GM18907 (cell line): ENCODE results near the gene NDRG3.
"Not testable (repeated sequence)": the region's sequence is repeated elsewhere in the genome, so short reads cannot be mapped to it uniquely, and the experiment has no call there.

Experiments used
- ATAC-seq: cut with Tn5 transposase; IDR thresholded peaks from one replicate; pipeline ENCODE4 v1.9.1; 2021; ENCODE audit warnings: mild to moderate bottlenecking, moderate library complexity; ENCODE audit not compliant: unreplicated experiment

The NDRG3 gene

DNA sequence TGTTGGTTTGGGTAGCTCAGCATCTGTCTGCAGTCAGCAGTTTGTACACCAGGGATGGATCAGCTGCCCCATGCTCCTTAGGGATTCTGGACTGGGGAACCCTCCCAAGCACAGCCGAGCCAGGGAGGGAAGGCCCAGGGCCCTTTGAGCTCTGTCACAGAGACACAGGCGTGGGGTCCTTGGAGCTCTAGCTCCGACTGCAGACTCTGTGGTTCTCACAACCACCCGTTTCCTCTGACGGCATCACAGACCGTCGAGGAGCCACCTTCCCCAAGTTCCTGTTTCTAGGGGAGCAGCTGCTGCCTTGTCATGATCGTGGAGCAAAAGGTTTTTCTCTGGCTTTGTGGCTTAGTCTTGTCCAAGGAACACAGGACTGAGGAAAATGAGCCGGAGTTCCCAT lies 99.9 kb downstream of the NDRG3 start, which contains the start of gene SLA2:
TSS of gene SLA2 (minus strand) at position 199 of the 400 bp plus-strand sequence. CDS start 4,861 bp downstream, outside the sequence.
- ATAC-seq, result no peak

DNA sequence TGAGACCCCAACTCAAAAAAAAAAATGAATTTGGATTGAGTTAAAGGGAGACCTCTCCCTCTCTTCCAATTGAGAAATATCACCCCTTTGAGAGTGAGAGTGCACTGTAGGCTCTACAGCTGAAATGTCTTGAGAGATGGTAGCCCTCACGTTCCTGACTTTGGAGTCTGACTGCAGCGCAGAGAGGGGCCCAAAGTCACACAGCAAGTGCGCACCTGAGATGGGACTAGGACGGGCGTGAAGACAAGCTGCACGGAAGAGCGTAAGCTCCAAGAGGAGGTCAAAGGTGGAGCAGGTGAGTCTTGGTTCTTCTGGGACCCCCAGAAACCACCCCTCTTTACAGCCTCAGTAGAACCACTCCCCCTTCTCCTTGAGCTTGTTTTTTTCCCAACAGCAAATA lies 100.5 kb downstream of the NDRG3 start:
- ATAC-seq, result no peak

DNA sequence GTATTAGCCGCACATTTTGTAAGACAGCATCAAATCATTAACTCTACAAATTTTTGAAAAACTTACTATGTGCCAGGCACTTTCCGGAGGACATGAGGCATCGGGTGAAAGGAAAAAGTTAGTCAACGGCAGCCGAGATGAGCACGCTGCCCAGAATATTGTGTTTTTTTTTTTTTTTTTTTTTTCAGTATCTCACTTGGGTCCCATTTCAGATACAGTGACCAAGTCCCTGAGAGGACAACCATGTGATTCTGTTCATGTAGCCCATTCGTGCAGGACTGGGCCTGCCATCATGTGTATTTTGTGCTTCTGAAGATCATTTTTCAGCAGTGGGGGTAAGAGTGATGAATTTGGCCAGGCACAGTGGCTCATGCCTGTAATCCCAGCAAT lies 101.2 kb downstream of the NDRG3 start:
- no peak for ATAC-seq

DNA sequence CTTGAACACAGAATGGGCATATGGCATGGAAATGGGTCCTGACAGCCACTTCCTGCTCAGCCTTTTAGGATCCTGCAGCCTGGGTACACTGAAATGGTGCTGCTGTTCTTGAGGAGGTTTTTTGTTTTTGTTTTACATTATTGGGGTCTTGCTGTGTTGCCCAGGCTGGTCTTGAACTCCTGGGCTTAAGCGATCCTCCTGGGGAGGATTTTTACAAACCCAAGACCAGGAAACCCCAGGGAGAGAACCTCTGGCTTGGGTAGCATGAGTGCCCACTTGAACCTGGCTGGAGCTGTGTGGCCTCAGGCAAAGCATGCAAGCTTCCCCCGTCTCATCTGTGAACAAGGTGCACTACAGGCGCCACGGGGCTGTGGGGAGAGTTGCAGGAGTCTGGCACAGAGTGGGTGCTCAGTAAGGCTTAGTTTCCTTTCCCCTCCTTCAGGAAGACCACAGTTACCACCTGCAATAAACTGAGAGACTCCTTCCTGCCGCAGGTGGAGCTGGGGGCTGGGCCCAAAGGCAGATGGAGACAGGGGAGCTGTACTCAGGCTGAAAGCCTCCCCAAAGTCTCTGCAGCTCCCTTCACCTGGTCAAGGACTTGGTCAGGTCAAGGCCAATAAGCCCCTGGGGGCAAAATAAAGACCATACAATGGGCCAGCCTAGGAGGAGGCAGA lies 101.7 kb downstream of the NDRG3 start:
- no peak for ATAC-seq

DNA sequence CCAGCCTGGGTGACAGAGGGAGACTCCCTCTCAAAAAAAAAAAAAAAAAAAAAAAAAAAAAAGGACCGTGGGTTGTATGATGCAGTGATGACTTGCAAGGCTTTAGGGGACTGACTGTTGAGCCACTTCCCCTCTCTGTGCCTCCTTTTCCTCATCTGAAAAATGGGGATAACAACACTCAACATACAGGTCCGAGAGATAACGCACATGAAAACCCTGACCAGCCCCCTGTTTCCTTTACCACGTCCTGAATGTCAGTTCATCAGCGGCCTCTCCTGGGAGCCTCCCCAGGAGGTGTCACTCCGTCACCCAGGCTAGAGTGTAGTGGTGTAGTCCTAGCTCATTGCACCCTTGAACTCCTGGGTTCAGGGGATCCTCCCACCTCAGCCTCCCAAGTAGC lies 103.8 kb downstream of the NDRG3 start:
- ATAC-seq, result no peak

DNA sequence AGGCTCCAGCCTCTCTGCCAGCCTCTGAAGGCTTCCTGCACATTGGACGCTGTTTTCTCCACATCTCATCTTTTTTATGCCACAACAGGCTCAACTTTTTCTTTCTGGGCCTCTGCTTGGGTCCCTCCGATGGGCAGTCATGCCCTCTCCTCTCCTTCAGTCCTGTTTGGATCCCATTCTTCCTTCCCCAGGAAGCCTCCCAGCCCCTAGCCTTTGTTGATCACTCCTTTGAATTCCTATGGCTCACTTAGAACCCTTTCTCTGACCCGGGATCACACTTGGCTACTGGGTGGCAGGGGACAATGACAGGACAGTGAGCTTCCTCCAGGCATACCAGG lies 104.4 kb downstream of the NDRG3 start:
- no peak for ATAC-seq

DNA sequence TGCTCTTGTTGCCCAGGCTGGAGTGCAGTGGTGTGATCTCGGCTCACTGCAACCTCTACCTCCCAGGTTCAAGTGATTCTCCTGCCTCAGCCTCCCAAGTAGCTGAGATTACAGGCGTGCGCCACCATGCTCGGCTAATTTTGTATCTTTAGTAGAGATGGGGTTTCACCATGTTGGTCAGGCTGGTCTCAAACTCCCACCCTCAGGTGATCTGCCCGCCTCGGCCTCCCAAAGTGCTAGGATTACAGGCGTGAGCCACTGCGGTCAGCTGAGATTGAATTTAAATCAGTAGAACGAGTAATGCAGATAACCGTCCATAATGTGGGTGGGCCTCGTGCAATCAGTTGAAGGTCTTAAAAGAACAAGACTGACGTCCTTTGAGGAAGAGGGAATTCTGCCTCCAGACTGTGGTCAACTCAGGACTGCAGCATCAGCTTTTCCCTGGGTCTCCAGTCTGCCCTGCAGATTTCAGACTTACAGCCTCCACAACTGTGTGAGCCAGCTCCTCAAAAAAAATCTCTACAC lies 107.0 kb downstream of the NDRG3 start:
- ATAC-seq, result not testable (repeated sequence)

DNA sequence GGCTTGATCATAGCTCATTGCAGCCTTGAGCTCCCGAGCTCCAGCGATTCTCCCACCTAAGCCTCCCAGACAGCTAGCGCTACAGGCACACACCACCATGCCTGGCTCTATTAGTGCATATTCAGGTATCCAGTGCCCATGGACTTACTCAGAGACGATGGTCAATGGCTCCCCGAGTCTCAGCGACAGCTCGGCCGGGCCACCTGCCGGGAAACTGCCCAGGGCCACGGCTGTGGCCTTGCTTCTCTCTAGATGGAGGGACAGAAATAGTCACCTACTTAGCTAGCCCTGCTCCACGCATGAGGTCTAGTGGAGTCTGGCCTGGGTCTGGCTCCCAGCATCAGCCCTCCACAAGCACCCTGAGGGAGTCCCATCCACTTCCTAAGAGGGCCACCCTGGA lies 111.5 kb downstream of the NDRG3 start:
- no peak for ATAC-seq

DNA sequence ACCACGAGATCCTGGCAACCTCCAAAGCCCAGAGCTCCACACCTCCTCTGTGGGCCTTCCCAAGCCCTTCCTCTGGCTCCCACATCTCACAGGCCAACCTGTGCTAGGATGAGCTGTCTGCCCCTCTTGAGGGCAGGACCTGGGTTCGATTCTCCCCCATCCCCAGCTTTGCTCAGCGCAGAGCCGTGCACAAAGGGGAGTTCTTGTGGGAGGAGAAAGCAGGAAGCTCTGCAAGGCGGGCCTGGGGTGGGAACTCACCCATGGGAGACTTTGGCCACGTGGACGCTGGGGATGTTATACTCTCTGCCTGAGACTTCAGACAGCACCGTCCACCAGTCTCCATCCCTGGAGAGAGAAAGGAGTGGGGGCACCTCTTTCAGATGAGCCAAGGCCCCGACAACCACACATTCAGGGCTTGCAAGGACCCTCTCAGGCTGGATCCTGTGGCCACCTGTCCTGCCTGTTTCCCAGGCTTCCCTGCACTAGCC lies 112.6 kb downstream of the NDRG3 start:
- no peak for ATAC-seq

DNA sequence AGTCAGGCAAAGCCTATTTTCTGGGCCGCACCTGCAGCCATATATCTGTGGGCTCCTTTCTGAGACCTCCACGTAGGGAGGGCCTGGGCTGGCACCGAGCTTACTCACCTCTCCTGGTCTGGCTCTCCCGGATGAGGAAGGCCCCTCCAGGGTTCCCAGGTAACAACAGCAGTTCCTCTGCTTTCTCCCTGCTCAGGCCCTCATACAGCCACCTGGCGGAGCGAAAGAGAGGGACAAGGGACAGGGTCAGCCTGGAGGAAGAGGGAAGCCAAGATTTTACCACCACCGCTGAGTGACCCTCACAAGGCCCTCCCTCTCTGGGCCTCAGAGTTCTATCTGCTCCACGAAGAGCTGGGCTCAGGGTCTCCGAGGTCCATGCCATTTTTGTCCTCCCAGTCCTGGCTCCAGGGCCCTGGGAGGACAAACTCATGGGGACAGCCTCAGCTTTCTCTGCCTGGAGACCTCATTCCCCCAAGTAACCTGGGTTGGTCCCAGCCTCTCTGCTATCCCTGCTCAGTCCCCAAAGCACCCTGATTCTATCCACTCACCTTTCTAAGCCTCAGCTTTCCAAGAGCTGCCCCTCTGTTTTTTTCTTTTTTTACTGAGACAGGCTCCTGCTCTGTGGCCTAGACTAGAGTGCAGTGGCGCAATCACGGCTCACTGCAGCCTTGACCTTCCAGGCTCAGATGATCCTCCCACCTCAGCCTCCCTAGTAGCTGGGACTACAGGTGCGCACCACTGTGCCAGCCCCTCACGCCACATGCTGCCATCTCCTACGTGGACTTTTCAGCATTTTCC lies 113.2 kb downstream of the NDRG3 start:
- no peak for ATAC-seq

DNA sequence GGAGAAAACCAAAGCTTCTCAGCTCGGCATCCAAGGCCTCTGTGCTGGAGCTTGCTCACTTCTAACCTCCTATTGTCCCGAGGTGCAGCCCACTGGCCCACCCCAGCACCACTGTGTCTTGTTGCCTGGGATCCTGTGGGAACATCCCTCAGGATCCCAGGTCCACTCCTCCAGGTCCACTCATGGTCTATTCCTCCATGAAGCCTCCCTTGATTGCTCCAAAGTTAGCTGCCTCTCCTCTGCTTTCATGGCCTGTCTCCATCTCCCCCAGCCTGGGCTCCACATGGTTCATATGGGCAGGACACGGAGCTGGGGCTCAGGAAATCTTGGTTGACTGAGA lies 113.8 kb downstream of the NDRG3 start:
- no peak for ATAC-seq

DNA sequence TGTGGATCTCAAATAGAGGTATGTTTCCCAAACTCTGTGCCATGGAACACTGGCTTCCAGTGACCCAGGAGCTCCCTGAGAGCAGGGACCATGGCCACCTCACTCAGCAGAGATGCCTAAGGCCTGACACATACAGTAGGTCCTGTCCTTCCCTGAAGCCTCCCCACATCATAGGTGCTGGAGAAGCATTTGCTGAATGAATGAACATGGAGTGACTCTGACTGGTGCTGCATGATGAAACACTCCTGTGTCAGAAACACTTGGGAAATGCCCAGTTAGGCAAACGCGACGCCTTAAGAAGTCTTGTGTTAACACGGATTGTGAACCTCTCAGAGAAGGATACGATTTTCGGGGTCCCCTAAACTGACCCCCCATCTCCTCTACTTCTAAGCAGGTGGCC lies 114.2 kb downstream of the NDRG3 start:
- no peak for ATAC-seq

DNA sequence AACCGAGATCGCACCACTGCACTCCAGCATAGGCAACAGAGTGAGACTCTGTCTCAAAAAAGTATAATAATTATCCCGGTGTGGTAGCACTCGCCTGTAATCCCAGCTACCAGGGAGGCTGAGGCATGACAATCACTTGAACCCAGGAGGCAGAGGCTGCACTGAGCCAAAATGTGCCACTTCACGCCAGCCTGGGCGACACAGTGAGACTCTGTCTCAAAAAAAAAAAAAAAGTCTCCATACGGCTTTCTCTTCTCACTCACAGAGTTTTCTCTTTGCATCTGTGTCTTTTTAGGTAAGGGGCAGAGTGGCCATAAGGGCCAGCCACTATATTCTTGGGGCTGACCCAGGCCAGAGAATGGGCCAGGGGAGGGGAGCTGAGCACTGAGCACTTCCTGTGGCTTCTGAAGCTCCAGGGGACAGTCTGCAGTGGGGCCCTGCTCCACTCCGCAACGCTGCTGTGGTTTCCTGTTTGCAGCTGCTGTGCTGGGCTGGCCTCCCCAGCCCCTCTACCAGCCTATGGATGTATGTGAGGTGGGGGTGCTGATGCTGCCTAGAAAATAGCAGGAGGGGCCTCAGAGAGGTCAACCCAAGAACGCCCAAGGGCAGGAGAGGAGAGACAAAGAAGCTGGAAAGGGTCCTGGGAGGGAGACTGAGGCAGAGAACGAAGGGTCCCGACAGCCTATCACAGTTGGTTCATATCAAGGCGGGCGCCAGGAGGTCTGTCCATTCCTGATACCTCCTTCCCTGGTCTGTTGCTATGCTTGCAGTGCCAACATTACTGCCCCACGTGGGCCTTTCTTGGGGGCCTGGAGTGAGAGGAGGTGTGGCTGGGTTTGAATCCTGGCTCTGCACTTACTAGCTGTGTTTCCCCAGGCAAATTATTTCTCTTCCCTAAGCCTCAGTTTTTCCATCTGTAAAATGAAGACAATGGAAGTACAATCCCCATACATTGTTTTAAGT lies 115.9 kb downstream of the NDRG3 start:
- ATAC-seq, result peak; percentile 72

DNA sequence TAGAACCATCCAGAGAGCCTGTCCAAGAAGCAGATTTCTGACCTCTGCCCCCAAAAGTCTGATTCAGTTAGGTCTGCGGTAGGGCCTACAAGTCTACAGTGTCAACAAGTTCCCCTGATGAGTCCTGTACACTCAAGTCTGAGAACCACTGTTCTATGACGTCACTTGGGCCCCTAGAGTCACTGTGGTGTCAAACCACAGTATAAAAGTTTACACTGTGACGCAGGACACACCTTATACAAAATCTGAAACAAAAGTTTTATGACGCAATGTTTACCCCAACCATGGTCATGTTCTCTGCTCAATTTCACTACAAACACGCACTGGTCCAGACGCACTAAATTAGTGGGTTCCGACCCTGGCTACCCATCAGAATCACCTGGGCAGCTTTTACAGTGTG lies 117.8 kb downstream of the NDRG3 start:
- no peak for ATAC-seq

DNA sequence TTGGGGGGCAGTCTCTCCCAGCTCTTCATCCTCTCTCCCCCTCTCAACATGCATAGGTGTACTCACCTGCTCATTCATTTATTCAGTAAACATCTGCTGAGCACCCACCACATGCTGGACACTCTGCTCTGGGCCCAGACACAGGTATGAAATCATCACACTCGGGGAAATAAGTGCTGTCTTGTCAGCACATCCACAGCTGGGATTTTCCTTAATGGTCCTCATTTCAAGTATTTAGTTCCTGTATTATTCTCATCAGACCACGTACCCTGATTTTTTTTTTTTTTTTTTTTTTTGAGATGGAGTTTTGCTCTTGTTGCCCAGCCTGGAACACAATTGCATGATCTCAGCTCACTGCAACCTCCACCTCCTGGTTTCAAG lies 121.0 kb downstream of the NDRG3 start:
- no peak for ATAC-seq

DNA sequence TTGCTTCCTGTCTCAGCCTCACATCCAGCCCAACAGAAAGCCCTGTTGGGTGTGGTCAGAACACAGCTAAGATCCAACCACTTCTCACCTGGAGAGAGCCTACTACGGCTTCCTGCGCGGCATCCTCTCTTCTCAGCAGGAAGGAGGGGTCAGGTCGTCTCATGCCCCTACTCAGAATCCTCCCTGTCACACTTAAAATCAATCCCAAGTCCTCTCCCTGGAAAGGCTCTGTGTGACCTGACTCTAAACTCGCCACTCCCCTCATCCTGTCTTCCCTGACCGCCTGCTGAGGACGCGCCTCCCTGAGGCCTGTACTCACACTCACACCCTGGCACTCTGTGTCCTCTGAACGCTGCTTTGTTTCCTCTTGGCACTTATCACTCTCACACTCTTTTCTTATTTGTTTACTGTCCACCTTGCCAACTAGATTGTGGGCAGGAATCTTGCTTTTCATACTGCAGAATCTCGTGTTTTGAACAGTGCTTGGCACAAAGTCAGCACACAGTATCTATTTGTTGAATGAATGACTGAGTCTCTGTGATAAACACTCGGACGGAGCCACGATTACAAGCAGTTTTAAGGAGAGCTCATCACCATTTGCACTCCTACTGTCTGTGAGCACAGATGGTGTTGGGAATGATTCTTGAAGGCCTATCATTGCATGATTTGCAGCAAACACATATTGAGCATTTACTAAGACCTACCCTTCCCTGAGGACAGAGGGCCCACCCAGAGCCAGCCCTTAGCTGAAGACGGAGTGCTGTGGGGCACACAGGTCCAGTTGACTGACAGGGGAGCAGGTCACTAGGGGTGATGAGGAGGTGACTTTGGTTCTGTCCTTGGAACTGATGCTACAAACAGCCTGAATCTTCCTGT lies 121.6 kb downstream of the NDRG3 start:
- no peak for ATAC-seq

DNA sequence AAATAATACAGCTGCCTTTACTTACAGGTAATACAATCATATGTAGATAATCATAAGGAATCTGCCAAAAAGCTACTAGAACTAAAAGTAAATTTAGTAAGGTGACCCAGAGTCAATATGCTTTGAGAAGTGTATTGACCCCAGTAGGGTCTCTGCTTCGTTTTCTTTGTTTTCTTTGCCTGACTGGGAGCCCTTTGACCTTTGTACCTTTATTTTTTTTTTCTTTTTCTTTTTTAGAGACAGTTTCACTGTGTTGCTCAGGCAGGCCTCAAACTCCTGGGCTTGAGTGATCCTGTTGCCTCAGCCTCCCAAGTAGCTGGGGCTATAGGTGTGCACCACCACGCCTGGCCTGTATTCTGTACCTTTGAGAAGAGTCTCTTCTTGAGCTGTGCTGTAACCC lies 122.4 kb downstream of the NDRG3 start:
- ATAC-seq, result no peak

DNA sequence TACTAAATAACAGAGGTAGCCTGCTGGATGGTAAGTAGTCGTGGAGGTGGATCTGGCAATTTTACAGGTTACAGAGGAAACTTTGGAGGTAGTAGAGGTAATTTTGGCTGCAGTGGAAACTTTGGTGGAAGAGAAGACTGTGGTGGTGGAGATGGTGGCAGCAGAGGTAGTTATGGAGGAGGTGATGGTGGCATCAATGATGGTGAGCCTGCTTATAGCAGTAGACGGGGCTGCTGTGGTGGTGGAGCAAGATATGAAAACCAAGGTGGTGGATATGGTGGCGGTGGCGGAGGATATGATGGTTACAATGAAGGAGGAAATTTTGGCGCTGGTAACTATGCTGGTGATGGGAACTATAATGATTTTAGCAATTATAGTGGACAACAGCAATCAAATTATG lies 125.0 kb downstream of the NDRG3 start:
- no peak for ATAC-seq

DNA sequence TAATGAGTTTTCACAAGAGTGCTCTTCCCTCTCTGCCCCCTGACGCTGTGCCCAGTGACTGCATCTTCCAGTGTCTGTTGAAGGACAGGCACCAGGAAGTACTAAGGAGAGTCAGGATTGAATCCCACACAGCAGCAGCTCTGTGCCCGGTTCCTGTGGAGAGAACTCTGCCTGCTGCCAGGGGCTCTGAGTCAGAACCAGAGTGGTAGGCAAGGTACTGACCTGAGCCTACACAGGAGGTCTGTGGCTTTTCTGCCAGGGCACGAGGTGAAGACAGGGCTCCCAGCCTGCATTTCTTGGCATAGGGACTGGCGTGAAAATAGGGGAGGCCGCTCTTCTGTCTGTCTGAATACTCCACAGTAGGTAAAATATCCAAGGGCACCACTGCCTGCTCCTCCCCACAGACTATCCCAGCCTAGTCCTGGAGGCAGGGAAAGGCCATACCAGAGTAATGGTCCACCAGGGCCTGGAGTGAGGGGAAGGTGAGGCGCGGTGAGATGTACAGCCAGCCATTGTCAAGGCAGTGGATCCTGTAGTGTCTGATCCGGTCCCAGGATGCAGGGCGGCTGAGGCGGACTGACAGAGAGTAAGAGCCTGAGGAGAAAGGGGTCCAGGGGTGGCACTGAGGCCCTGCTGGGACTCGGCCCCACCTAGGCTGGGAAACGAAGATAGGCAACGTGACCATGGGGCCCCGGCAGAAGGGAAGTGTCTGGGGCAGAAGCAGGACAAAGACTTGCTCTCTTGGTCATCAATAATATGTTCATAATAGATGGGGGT lies 130.9 kb downstream of the NDRG3 start:
- ATAC-seq, result no peak
